Fibroblast of villous mesenchyme (primary cell): ENCODE results near the gene CISD1. TPM values are rescaled to one million over a fixed set of nuclear protein-coding genes. Genes with fewer than 3 reads are reported as not detected.
"Not testable (repeated sequence)": the region's sequence is repeated elsewhere in the genome, so short reads cannot be mapped to it uniquely, and the experiment has no call there.

Source experiments
- DNase-seq: peaks from one replicate; pipeline ENCODE4 v3.0.0-alpha.2; 2010; ENCODE audit warnings: low read depth
- H3K4me3 ChIP-seq: 2 replicates; pipeline ENCODE4 v1.5.1; 2011; ENCODE audit warnings: low read depth, mild to moderate bottlenecking, low read length
- total RNA-seq: library from RNA; depleted of rRNA; stranded (reverse); fragments of >200 nt; gene quantifications from 2 replicates; pipeline ENCODE4 v1.2.3, GENCODE V29; 2012
- TF ChIP-seq, protein P1 (sequence below): IDR thresholded peaks from 2 replicates; pipeline ENCODE4 v1.5.1; 2012; ENCODE audit warnings: low read depth, mild to moderate bottlenecking, low read length; ENCODE audit not compliant: insufficient read depth

Gene CISD1
- total RNA-seq, 1 donor, result 38.0 TPM

DNA sequence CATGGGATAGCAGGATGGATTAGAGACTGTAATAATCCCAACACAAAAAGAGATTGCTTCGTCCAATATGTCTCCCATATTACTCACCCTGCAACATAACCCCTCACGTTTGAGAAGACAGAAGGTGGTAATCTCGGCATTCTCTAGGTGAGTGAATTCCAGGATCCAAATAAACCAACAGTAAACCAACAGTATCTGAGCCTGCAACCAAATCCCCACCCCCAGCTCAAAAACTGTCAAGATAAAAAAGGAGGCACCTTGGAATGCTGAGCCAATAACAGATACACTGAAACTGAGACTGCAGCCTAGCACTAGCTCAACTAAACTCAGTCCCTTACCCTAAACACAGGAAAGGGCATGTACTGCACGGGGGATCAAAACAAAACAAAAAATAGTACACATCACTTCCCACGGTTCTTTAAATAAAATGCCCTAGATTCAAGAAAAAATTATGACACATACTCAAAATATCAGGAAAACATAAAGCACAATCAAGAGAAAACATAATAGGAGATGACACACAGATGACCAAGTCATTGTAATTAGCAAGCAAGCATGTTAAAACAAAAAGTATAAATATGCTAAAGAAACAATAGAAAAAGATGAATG lies 29.3 kb upstream of the CISD1 start:
- TF ChIP-seq, protein P1, sequence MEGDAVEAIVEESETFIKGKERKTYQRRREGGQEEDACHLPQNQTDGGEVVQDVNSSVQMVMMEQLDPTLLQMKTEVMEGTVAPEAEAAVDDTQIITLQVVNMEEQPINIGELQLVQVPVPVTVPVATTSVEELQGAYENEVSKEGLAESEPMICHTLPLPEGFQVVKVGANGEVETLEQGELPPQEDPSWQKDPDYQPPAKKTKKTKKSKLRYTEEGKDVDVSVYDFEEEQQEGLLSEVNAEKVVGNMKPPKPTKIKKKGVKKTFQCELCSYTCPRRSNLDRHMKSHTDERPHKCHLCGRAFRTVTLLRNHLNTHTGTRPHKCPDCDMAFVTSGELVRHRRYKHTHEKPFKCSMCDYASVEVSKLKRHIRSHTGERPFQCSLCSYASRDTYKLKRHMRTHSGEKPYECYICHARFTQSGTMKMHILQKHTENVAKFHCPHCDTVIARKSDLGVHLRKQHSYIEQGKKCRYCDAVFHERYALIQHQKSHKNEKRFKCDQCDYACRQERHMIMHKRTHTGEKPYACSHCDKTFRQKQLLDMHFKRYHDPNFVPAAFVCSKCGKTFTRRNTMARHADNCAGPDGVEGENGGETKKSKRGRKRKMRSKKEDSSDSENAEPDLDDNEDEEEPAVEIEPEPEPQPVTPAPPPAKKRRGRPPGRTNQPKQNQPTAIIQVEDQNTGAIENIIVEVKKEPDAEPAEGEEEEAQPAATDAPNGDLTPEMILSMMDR, result no peak
- H3K4me3 ChIP-seq, result no peak overlapping the region
- DNase-seq, result peak; percentile 18

DNA sequence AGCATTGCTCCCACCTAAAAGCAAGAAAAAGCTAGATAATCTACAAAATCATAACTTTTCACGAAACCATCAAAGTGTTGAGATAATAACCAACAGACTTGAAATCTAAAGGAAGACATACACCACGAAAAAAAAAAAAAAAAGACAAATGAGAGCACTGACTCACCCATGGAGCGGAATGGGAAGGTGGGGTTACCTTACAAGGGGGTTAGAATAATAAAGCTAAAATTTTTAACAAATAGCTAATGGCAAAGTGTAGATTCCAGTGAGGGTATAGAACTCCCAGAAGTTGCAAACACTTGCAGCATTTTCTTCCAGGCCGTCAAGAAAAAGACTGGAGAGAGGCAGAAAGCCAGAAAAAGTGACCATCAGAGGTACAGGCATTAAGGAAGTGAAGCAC lies 28.4 kb upstream of the CISD1 start:
- TF ChIP-seq, protein P1, result no peak
- DNase-seq, result no peak
- H3K4me3 ChIP-seq, result no peak overlapping the region

DNA sequence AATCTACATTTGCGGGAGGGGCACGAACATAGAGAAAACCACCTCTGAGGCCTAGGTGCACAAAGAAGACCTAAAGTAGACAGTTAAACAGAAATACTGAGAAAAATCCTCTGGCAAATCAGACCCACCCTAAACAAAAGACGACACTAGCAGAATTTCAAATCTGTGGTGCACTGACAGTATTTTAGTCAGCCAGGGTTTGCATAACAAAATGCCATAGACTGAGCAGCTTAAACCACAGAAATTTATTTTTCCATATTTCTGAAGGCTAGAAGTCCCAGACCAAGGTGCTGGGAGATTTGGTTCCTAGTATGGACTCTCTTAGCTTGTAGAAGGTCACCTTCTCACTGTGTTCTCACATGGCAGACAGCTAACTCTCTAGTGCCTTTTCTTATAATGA lies 27.6 kb upstream of the CISD1 start:
- H3K4me3 ChIP-seq, result no peak overlapping the region
- TF ChIP-seq, protein P1, result no peak
- peak; percentile 23 for DNase-seq

DNA sequence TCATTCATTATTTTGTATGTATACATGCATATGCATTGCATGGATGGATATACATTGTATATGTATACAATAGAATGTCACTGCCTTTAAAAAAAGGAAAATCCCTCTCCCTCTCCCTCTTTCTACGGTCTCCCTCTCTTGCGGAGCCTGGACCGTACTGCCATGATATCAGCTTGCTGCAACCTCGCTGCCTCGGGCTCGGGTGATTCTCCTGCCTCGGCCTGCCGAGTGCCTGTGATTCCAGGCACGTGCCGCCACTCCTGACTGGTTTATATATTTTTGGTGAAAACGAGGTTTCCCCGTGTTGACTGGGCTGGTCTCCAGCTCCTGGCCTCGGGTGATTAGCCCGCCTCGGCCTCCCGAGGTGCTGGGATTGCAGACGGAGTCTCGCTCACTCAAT lies 25.7 kb upstream of the CISD1 start:
- no peak overlapping the region for H3K4me3 ChIP-seq
- no peak for DNase-seq
- TF ChIP-seq, protein P1, result no peak

DNA sequence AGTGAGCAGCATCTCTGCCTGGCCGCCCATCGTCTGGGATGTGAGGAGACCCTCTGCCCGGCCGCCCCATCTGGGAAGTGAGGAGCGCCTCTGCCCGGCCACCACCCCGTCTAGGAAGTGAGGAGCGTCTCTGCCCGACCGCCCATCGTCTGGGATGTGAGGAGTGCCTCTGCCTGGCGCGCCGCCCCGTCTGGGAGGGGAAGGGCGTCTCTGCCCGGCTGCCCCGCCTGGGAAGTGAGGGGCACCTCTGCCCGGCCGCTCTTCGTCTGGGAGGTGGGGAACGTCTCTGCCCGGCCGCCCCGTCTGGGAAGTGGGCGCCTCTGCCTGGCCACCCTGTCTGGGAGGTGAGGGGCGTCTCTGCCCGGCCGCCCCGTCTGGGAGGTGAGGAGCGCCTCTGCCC lies 25.2 kb upstream of the CISD1 start:
- not testable (repeated sequence) for DNase-seq, H3K4me3 ChIP-seq

DNA sequence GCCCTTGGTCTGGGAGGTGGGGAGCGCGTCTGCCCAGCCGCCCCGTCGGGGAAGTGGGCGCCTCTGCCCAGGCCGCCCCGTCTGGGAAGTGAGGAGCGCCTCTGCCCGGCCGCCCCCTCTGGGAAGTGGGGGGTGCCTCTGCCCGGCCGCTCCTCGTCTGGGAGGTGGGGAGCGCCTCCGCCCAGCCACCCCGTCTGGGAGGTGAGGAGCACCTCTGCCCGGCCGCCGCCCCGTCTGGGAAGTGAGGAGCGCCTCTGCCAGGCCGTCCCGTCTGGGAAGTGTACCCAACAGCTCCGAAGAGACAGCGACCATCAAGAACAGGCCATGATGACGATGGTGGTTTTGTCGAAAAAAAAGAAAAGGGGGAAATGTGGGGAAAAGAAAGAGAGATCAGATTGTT lies 24.7 kb upstream of the CISD1 start:
- H3K4me3 ChIP-seq, DNase-seq: not testable (repeated sequence)

DNA sequence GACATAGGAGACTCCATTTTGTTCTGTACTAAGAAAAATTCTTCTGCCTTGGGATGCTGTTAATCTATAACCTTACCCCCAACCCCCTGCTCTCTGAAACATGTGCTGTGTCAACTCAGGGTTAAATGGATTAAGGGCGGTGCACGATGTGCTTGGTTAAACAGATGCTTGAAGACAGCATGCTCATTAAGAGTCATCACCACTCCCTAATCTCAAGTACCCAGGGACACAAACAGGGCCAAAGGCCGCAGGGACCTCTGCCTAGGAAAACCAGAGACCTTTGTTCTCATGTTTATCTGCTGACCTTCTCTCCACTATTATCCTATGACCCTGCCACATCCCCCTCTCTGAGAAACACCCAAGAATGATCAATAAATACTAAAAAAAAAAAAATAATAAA lies 24.3 kb upstream of the CISD1 start:
- not testable (repeated sequence) for DNase-seq, H3K4me3 ChIP-seq

DNA sequence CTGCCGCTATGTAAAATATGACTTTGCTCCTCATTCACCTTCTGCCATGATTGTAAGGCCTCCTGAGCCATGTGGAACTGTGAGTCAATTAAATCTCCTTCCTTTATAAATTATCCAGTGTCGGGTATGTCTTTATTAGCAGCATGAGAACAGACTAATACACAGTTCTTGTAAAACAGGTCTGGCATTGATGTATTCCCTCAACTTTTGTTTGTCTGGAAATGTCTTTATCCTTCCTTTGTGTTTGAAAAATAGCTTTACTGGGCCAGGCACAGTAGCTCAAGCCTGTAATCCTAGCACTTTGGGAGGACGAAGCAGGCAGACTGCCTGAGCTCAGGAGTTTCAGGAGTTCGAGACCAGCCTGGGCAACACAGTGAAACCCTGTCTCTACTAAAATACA lies 15.8 kb upstream of the CISD1 start:
- H3K4me3 ChIP-seq, result no peak overlapping the region
- TF ChIP-seq, protein P1, result no peak
- DNase-seq, result no peak
